WTC11 (cell line): ENCODE results near the gene LAMA4. TPM values are rescaled to one million over a fixed set of nuclear protein-coding genes. Genes with fewer than 3 reads are reported as not detected.
A peak's percentile ranks its signal among the peaks of the same experiment; 100 is the strongest.

ENCODE experiments used
- ATAC-seq: fragments of 200-7000 bp; cut with Tn5 transposase; 2 replicates; pipeline ENCODE4 v1.10.0; 2021; ENCODE audit warnings: mild to moderate bottlenecking, moderate library complexity
- CTCF ChIA-PET: fragments of 300-600 bp; sonication (Branson Sonifier 250); formaldehyde crosslinking; loops from one replicate; lab custom pipeline; 2021; ENCODE audit warnings: antibody characterized with exemption; lab: Charles Lee
- POLR2A ChIA-PET: fragments of 350-600 bp; sonication (Branson Sonifier 250); formaldehyde crosslinking; loops from one replicate; lab custom pipeline; 2021; ENCODE audit warnings: antibody characterized with exemption; lab: Charles Lee
- DNase-seq: peaks from one replicate; pipeline ENCODE4 v3.0.0; 2021; ENCODE audit warnings: low spot score
- H3K27ac Mint-ChIP-seq: 2 replicates; pipeline ENCODE4 v1.8.0; 2021; ENCODE audit warnings: mixed read lengths
- H3K27me3 Mint-ChIP-seq: 2 replicates; pipeline ENCODE4 v1.8.0; 2021; ENCODE audit warnings: low read depth, mild to moderate bottlenecking, moderate library complexity, mixed read lengths
- H3K36me3 Mint-ChIP-seq: 2 replicates; pipeline ENCODE4 v1.8.0; 2021; ENCODE audit warnings: mixed read lengths
- H3K4me1 Mint-ChIP-seq: 2 replicates; pipeline ENCODE4 v1.8.0; 2022; ENCODE audit warnings: mixed read lengths
- H3K4me3 Mint-ChIP-seq: 2 replicates; pipeline ENCODE4 v1.8.0; 2021; ENCODE audit warnings: mild to moderate bottlenecking, moderate library complexity, mixed read lengths
- H3K9me3 Mint-ChIP-seq: 2 replicates; pipeline ENCODE4 v1.8.0; 2021; ENCODE audit warnings: mixed read lengths
- ARID4B ChIP-seq: sonication (generic); formaldehyde crosslinking; IDR thresholded peaks from 2 replicates; pipeline ENCODE4 v1.8.0; 2023; ENCODE audit warnings: missing genetic modification reagents, mild to moderate bottlenecking, borderline replicate concordance
- FOXK1 ChIP-seq: sonication (generic); formaldehyde crosslinking; IDR thresholded peaks from 2 replicates; pipeline ENCODE4 v1.8.0; 2022; ENCODE audit warnings: mild to moderate bottlenecking, moderate library complexity, missing genetic modification reagents
- FOXP4 ChIP-seq: sonication (generic); formaldehyde crosslinking; IDR thresholded peaks from 2 replicates; pipeline ENCODE4 v1.8.0; 2022; ENCODE audit warnings: mild to moderate bottlenecking, missing genetic modification reagents
- MAX ChIP-seq: sonication (generic); formaldehyde crosslinking; IDR thresholded peaks from 2 replicates; pipeline ENCODE4 v1.8.0; 2022; ENCODE audit warnings: mild to moderate bottlenecking, missing genetic modification reagents
- SOX15 ChIP-seq: fragments of 250-450 bp; sonication (Bioruptor Pico); IDR thresholded peaks from 2 replicates; pipeline ENCODE4 v1.9.0; 2021; ENCODE audit warnings: mild to moderate bottlenecking
- TEAD1 ChIP-seq: sonication (generic); formaldehyde crosslinking; IDR thresholded peaks from 2 replicates; pipeline ENCODE4 v1.8.0; 2022; ENCODE audit warnings: mild to moderate bottlenecking, missing genetic modification reagents
- ZNF425 ChIP-seq: fragments of 250-450 bp; sonication (Bioruptor Pico); conservative IDR thresholded peaks from 2 replicates; pipeline ENCODE4 v1.9.0; 2021; ENCODE audit warnings: mild to moderate bottlenecking
- total RNA-seq: library from RNA; stranded (reverse); gene quantifications from 3 replicates; pipeline ENCODE4 v1.2.3, GENCODE V29; 2021
- TF ChIP-seq, protein P1 (sequence below): sonication (generic); formaldehyde crosslinking; IDR thresholded peaks from 2 replicates; pipeline ENCODE4 v1.8.1; 2023; ENCODE audit warnings: mild to moderate bottlenecking, missing genetic modification reagents, borderline replicate concordance
- TF ChIP-seq, protein P2 (sequence below): sonication (generic); formaldehyde crosslinking; IDR thresholded peaks from 2 replicates; pipeline ENCODE4 v1.8.1; 2023; ENCODE audit warnings: mild to moderate bottlenecking, moderate library complexity, missing genetic modification reagents

Gene LAMA4
- total RNA-seq, 1 experiment from 2014 or later: 1.6 TPM

- no peak within 1 kb of the TSS for H3K4me3 Mint-ChIP-seq
- H3K4me1 Mint-ChIP-seq: peaks cover 5% of the 10 kb centered on the region; the same call in 1 of the 2 replicates
- ATAC-seq (peak; percentile 94), DNase-seq (peak; percentile 91)
- CTCF ChIA-PET: interaction anchor here (0.8 to 1.7 kb wide), 14 partner anchors 8 to 1771 kb away, joined by 3 to 9 read pairs (median 4); a partner anchor contains a TSS
- no peak within 1 kb of the TSS for H3K27ac Mint-ChIP-seq
- POLR2A ChIA-PET: interaction anchor here (1.0 to 1.5 kb wide), 5 partner anchors 9 to 38 kb away, joined by 3 to 5 read pairs (median 3); no protein-coding TSS in a partner anchor
- no peaks in the 10 kb centered on the region for H3K9me3 Mint-ChIP-seq
- no peaks in the 10 kb centered on the region for H3K27me3 Mint-ChIP-seq
- TF ChIP-seq ARID4B (CRISPR knock-in tag): peak; percentile 75; the same call in 1 of the 2 replicates
- TF ChIP-seq FOXP4 (CRISPR knock-in tag): peak; percentile 21; the same call in 1 of the 2 replicates
- no peak for TF ChIP-seq SOX15 (CRISPR knock-in tag)
- TF ChIP-seq ZNF425: no peak
- TF ChIP-seq, protein P1, sequence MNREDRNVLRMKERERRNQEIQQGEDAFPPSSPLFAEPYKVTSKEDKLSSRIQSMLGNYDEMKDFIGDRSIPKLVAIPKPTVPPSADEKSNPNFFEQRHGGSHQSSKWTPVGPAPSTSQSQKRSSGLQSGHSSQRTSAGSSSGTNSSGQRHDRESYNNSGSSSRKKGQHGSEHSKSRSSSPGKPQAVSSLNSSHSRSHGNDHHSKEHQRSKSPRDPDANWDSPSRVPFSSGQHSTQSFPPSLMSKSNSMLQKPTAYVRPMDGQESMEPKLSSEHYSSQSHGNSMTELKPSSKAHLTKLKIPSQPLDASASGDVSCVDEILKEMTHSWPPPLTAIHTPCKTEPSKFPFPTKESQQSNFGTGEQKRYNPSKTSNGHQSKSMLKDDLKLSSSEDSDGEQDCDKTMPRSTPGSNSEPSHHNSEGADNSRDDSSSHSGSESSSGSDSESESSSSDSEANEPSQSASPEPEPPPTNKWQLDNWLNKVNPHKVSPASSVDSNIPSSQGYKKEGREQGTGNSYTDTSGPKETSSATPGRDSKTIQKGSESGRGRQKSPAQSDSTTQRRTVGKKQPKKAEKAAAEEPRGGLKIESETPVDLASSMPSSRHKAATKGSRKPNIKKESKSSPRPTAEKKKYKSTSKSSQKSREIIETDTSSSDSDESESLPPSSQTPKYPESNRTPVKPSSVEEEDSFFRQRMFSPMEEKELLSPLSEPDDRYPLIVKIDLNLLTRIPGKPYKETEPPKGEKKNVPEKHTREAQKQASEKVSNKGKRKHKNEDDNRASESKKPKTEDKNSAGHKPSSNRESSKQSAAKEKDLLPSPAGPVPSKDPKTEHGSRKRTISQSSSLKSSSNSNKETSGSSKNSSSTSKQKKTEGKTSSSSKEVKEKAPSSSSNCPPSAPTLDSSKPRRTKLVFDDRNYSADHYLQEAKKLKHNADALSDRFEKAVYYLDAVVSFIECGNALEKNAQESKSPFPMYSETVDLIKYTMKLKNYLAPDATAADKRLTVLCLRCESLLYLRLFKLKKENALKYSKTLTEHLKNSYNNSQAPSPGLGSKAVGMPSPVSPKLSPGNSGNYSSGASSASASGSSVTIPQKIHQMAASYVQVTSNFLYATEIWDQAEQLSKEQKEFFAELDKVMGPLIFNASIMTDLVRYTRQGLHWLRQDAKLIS (CRISPR knock-in tag): peak; percentile 65; the same call in 1 of the 2 replicates
- TF ChIP-seq FOXK1 (CRISPR knock-in tag): peak; percentile 16; the same call in 1 of the 2 replicates
- TF ChIP-seq, protein P2, sequence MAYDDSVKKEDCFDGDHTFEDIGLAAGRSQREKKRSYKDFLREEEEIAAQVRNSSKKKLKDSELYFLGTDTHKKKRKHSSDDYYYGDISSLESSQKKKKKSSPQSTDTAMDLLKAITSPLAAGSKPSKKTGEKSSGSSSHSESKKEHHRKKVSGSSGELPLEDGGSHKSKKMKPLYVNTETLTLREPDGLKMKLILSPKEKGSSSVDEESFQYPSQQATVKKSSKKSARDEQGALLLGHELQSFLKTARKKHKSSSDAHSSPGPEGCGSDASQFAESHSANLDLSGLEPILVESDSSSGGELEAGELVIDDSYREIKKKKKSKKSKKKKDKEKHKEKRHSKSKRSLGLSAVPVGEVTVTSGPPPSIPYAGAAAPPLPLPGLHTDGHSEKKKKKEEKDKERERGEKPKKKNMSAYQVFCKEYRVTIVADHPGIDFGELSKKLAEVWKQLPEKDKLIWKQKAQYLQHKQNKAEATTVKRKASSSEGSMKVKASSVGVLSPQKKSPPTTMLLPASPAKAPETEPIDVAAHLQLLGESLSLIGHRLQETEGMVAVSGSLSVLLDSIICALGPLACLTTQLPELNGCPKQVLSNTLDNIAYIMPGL: peak; percentile 73; the same call in 1 of the 2 replicates
- peak; percentile 79 for TF ChIP-seq MAX (CRISPR knock-in tag)
- TF ChIP-seq TEAD1 (CRISPR knock-in tag): peak; percentile 81
- no peaks in the 10 kb centered on the region; the same call in 1 of the 2 replicates for H3K36me3 Mint-ChIP-seq
Measured at GRCh38 chr6:112087136-112087911, 167.0 kb downstream of the LAMA4 start, which contains the start of the genes FAM229B and TUBE1. FAM229B (plus strand) TSS chr6:112087591; CDS start chr6:112099284, 11,693 bp downstream. TUBE1 (minus strand) TSS chr6:112087482; CDS start chr6:112087434, 48 bp downstream.
